ENCODE measurements around the gene NOTCH2.

NOTCH2 gene

GRCh38 chr1:119911775-119912174, 157.7 kb downstream of the NOTCH2 start:
- no peak for DNase-seq (ENCODE audit: low read depth in 3 of 3, low spot score in 1 of 3)

DNA sequence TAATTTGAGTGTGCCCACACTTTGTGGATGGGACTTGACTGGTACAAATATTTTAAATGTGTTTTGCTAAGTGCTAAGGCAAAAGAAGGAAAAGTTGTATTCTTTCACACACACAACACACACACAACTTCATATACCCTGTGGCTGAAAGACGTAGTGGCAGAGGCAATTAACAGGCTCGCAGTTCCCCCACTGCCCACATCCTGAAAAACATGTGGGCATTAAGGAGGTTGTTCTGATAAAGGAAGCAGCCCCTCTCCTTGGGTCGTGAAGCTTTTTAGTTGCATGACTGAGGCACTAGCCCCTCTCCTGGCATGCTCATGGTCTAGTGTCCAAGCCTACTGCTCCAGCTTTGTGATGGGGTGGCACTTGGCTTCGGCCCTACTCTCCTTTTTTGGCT, 158.8 kb downstream of the NOTCH2 start:
- DNase-seq (ENCODE audit: low read depth in 3 of 3, low spot score in 1 of 3), result no peak

DNA sequence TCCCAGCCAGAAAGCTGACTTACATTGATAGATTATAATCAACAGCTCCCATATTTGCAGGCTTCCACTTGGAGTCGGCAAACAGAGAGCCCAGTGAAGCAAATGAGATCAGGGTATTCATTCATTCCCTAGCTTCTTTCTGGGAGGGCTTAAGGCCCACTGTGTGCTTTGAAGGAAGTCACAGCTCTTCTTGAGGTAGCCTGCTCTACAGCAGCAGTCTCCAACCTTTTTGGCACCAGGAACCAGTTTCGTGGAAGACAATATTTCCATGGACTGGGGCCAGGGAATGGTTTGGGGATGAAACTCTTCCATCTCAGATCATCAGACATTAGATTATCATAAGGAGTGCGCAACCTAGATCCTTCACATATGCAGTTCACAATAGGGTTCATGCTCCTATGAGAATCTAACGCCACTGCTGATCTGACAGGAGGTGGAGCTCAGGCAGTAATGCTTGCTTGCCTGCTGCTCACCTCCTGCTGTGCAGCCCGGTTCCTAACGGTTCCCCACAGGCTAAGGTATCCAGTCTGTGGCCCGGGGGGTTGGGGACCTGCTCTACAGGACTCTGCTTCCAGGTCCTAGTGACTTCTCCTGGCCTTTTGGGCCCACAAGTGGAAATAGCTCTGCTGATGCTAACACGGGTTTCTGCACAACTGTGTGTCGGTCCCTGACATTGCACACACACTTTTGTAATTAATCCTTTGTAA, 159.4 kb downstream of the NOTCH2 start:
- no peak for DNase-seq (ENCODE audit: low read depth in 3 of 3, low spot score in 1 of 3)

- DNase-seq (ENCODE audit: low read depth in 3 of 3, low spot score in 1 of 3), result no peak
These were observed 160.8 kb downstream of the NOTCH2 start for GRCh38 chr1:119908661-119909060.

- no peak for DNase-seq (ENCODE audit: low read depth in 3 of 3, low spot score in 1 of 3)
These were observed 162.4 kb downstream of the NOTCH2 start for GRCh38 chr1:119906927-119907652.

DNA sequence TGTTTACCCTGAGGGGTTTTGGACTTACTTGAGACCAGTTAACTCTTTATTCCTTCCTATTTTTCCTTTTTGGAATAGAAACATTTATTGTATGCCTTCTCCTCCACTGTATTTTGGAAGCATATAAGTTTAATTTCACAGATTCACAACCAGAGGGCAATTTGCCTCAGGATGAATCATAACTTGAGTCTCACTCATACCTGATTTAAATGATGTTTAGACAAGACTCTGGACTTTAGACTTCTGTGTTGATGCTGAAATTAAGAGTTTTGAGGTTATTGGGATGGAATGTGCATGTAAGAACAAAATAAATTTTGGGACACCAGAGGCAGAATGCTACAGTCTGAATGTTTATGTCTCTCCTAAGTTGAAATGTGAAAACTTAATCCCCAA, 166.0 kb downstream of the NOTCH2 start:
- no peak for DNase-seq (ENCODE audit: low read depth in 3 of 3, low spot score in 1 of 3)

DNA sequence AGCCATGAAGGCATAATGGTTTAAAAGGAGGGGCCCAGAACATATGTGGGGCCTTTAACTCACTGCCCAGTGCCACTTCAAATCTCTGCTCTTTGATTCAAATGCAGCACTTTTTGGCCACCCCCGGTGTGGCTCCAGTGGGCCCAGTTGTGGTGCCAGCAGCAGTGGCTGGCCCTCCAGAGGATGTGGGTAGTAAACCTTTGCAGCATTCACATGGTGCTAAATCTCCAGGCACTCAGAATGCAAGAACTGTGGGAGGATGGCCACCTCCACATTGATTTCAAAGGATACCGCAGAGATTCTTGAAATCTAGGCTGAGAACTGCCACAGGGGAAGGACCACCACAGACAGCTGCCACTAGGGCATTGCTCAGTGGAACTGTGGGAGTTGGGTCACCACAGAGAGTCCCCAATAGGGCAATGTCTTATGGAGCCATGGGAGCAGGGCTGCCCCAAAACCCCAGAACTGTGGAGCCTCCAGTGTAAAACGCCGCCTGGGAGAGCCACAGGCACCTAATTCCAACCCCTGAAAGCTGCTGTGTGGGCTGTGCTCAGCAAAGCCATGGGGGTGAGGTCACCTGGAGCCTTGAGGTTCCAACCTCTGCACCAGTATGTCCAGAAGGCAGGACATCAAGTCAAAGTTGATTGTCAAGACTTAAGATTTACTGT, 166.6 kb downstream of the NOTCH2 start:
- DNase-seq (ENCODE audit: low read depth in 3 of 3, low spot score in 1 of 3), result no peak

GRCh38 chr1:119898981-119899720, 170.3 kb downstream of the NOTCH2 start:
- no peak for DNase-seq (ENCODE audit: low read depth in 3 of 3, low spot score in 1 of 3)

DNA sequence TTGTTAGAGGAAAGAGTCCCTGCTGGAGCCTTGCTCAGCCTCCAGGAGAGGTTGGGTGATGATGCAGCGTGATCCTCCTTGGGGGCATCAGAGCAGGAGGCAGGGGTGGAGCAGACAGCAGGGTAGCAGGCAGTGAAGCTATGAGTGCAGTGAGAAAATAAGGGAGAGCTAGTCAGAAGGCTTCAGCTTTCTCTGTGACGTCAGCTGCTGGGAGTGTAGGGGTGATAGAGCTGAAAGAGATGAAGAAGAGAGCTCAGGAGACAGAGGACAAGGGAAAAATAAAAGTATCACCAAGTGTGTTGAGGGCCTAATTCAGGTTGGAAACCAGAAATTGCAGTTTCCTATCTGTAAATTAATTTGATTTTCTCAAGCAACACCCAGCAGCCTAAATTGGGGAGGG, 170.9 kb downstream of the NOTCH2 start:
- DNase-seq (ENCODE audit: low read depth in 3 of 3, low spot score in 1 of 3), result no peak

DNA sequence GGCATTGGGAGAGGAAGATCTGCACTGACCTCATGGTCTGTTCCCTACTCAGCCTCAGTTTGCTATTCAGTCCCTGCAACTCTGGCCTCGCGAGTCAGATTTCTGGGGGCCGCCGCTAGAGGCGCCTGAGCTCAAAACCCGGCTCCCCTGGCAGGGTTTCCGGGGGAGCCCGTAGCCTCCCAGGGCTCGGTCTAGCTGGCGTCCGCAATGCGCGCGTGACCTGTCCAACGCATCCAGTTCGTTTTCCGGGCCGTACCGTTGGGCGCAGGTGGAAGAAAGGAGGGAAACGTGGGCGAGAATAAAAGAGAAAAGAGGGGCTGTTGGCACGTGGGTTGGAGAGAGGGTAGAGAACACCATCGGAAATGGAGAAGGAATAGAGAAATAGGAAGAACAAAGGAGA, 173.2 kb downstream of the NOTCH2 start, which contains the start of gene ADAM30:
ADAM30 (minus strand) TSS at position 213 of the 400 bp plus-strand sequence; CDS start at position 34, 179 bp downstream.
- no peak for DNase-seq (ENCODE audit: low read depth in 3 of 3, low spot score in 1 of 3)

- no peak for DNase-seq (ENCODE audit: low read depth in 3 of 3, low spot score in 1 of 3)
These were observed 174.4 kb downstream of the NOTCH2 start for GRCh38 chr1:119895102-119895501.

DNA sequence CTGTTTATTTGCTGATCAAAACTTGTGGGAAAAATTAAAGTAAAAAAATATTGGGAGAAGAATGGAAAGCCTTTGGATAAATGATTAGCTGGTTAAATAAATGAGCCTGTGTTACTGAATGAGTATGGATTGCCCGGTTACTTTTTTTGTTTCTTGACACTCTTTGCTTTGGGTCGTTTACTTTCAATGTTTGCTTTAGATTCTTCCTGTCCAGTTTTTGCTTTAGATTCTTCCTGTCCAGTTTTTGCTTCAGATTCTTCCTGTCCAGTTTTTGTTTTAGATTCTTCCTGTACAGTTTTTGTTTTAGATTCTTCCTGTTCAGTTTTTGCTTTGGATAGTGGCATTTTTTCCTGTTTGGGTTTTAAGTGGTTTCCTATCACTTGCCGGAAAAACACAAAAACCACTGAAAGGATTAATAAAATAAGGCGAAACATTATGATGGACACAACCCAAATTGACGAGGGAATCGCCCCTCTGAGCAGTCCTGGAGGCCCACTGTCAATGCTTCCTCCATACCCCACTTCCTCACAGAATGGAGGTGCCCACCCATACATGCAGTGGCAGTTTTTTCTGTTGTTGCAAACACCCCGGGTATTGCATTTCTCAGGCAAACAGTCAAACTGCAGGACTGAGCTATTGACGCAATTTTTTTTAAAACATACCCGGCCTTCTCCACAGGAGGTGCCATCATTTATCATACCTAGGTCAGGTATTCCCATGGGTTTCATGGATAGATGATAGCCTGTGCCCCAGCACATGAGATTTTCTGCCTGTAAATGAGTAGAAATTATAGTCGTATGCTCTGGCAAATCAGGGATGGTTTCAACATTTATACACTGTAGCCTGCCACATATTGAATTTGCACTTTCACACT, 175.4 kb downstream of the NOTCH2 start:
- no peak for DNase-seq (ENCODE audit: low read depth in 3 of 3, low spot score in 1 of 3)

DNA sequence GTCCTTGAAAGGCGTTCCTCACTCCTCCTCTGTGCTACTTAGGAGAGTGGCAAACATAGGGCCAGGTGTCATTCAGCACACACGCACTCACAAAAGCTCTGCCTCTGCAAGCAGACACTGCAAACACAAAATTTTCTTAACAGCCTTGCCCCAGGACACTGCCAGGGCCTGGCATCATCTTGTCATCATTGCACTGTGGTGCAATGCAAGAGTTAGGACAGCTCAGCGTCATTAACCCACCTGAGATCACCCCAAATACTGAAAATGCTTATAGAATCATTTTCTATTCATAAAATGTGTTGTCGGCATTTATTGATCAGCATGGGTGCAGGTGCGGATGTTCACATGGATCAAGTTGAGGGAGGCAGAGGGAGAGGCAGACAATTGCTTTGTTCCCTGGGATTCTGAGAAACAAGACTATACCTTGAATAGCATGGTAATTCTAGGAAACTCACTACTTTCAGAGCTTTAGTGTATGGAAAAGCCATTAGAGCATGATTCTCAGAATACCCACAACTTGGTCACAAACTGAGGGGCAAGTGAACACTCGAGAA, 176.1 kb downstream of the NOTCH2 start:
- DNase-seq (ENCODE audit: low read depth in 3 of 3, low spot score in 1 of 3), result no peak

GRCh38 chr1:119891386-119891785, 178.1 kb downstream of the NOTCH2 start:
- no peak for DNase-seq (ENCODE audit: low read depth in 3 of 3, low spot score in 1 of 3)

- no peak for DNase-seq (ENCODE audit: low read depth in 3 of 3, low spot score in 1 of 3)
These were observed 181.0 kb downstream of the NOTCH2 start for GRCh38 chr1:119888476-119888875.

DNA sequence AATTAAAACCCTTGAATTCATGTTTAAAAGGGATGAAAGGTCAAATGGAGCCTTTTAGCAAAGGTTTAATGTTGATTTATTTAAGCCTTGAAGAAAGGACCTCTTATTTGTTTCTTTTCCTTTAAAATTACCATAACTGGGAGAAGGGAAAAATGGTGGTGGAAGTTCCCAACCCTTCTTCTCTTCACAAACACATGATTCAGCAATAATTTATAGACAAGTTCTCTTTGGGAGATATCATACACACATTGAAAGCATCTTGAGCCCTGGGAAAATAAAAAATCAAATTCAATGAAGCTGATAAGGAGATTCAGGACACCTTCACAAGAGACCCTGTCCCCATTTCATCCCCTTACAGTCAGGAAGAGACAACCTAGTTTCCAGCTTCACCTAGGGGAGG, 182.0 kb downstream of the NOTCH2 start:
- DNase-seq (ENCODE audit: low read depth in 3 of 3, low spot score in 1 of 3), result no peak

DNA sequence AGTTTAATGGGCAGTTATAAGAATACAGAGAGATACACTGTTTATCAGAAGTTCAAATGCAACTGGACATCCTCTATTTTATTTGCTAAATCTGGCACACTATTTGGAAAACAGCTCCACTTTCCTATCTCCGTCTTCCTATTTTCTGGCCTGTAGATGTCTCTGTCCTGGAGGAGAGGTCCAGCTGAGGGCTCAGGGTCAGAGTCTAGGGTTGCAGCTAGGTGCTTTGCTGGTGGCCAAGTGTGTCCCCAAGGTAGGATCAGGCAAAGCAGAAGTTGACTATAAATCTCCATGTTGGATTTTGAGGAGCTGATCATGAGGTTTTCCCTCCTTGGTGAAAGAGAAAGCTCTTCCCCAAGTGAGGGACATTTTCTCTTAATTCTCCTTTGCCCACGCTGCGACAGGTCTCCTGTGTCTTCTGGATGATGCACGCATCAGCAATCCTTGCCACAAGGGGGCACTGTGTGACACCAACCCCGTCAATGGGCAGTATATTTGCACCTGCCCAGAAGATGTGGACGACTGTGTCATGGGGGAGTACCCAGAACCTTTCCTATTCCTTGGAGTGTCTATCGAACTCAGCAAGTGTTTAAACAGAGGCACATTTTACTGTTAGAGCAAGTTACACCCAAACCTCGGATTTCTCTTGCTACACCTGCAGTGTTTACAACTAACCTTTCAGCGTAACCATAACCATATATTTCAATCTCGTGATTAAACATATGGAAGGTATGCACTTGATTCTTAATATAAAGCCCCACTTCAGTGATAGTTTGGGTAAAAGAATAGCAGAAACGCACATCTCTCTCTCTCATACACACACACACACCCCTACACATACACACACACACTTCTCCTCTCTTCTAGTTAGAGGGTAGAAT, 183.3 kb downstream of the NOTCH2 start:
- peak in 1 of 3 donors; percentile 46 for DNase-seq (ENCODE audit: low read depth in 3 of 3, low spot score in 1 of 3)

- DNase-seq (ENCODE audit: low read depth in 3 of 3, low spot score in 1 of 3), result no peak
These were observed 184.8 kb downstream of the NOTCH2 start for GRCh38 chr1:119884711-119885110.

- DNase-seq (ENCODE audit: low read depth in 3 of 3, low spot score in 1 of 3), result no peak
These were observed 185.6 kb downstream of the NOTCH2 start for GRCh38 chr1:119883826-119884225.

Data from stimulated activated CD4-positive, alpha-beta T cell treated with anti-CD3 and anti-CD28 coated beads, TNF-alpha, amount 100 ng/mL, for 1 hour (primary cell).